Vagina (tissue), 2 donors: ENCODE data around the gene PADI2.

Experiments used
- POLR2A ChIP-seq, 2 donors: fragments of 450-650 bp; IDR thresholded peaks; one replicate each; pipeline ENCODE4 v1.6.1; 2017; ENCODE audit warnings: antibody characterized with exemption in 2 of 2, mild to moderate bottlenecking in 2 of 2, moderate library complexity in 2 of 2
- TF ChIP-seq, protein P1 (sequence below), 3 experiments: fragments of 450-650 bp in 2 of 3; fragments of 200-600 bp in 1 of 3; sonication (generic) in 1 of 3; IDR thresholded peaks; one replicate each; pipeline ENCODE4 v1.5.1; 2017 to 2019; ENCODE audit warnings: antibody characterized with exemption in 3 of 3, mild to moderate bottlenecking in 2 of 3, moderate library complexity in 2 of 3

DNA sequence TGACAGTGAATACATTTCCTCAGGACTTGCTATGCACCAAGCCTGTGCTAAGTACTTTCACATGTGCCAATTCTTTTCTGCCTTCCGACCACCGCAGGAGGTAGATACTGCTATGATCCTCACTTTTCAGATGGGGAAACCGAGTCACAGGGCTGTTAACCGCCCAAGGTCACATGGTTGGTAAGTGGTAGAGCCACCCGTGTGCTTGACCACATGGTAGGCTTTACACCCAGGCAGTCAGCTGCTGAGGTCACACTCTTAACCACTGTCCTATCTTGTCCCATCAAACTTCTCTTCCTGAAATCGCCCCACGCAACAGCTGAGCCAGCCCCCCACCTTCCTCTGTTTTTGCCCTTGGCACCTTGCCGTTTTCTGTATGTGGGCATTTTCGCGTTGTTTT is 34.5 kb downstream of the PADI2 start:
- TF ChIP-seq POLR2A (IDR thresholded peaks at IDR 0.05): no peak
- TF ChIP-seq, protein P1, sequence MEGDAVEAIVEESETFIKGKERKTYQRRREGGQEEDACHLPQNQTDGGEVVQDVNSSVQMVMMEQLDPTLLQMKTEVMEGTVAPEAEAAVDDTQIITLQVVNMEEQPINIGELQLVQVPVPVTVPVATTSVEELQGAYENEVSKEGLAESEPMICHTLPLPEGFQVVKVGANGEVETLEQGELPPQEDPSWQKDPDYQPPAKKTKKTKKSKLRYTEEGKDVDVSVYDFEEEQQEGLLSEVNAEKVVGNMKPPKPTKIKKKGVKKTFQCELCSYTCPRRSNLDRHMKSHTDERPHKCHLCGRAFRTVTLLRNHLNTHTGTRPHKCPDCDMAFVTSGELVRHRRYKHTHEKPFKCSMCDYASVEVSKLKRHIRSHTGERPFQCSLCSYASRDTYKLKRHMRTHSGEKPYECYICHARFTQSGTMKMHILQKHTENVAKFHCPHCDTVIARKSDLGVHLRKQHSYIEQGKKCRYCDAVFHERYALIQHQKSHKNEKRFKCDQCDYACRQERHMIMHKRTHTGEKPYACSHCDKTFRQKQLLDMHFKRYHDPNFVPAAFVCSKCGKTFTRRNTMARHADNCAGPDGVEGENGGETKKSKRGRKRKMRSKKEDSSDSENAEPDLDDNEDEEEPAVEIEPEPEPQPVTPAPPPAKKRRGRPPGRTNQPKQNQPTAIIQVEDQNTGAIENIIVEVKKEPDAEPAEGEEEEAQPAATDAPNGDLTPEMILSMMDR (IDR thresholded peaks at IDR 0.05): no peak
